ENCODE results near the gene KCNT1.

KCNT1 gene

GRCh38 chr9:135717410-135717809 is 15.4 kb downstream of the KCNT1 start:
- DNase-seq (ENCODE audit: low spot score): no peak
- in situ Hi-C loops (cut with MboI; ENCODE audit: low sequenced_read_pairs, unreplicated experiment): no loop called here
- no peak for TF ChIP-seq CTCF (IDR thresholded peaks at IDR 0.05; ENCODE audit: borderline replicate concordance, control extremely low read depth, extremely low read depth, insufficient read depth, missing control alignments)

GRCh38 chr9:135718616-135719015 is 16.6 kb downstream of the KCNT1 start:
- no peak for TF ChIP-seq CTCF (IDR thresholded peaks at IDR 0.05; ENCODE audit: borderline replicate concordance, control extremely low read depth, extremely low read depth, insufficient read depth, missing control alignments)
- in situ Hi-C loops (cut with MboI; ENCODE audit: low sequenced_read_pairs, unreplicated experiment): no loop called here
- DNase-seq (ENCODE audit: low spot score): no peak

- DNase-seq (ENCODE audit: low spot score): no peak
- in situ Hi-C loops (cut with MboI; ENCODE audit: low sequenced_read_pairs, unreplicated experiment): no loop called here
- TF ChIP-seq CTCF (IDR thresholded peaks at IDR 0.05; ENCODE audit: borderline replicate concordance, control extremely low read depth, extremely low read depth, insufficient read depth, missing control alignments): no peak
These were observed 17.5 kb downstream of the KCNT1 start for GRCh38 chr9:135719472-135719871.

GRCh38 chr9:135722365-135722764 is 20.4 kb downstream of the KCNT1 start:
- TF ChIP-seq CTCF (IDR thresholded peaks at IDR 0.05; ENCODE audit: borderline replicate concordance, control extremely low read depth, extremely low read depth, insufficient read depth, missing control alignments): no peak
- in situ Hi-C loops (cut with MboI; ENCODE audit: low sequenced_read_pairs, unreplicated experiment): no loop called here
- DNase-seq (ENCODE audit: low spot score): no peak

GRCh38 chr9:135724186-135724787 is 22.3 kb downstream of the KCNT1 start:
- in situ Hi-C loops (cut with MboI; ENCODE audit: low sequenced_read_pairs, unreplicated experiment): no loop called here
- TF ChIP-seq CTCF (IDR thresholded peaks at IDR 0.05; ENCODE audit: borderline replicate concordance, control extremely low read depth, extremely low read depth, insufficient read depth, missing control alignments): no peak
- no peak for DNase-seq (ENCODE audit: low spot score)

GRCh38 chr9:135726138-135726853 is 24.3 kb downstream of the KCNT1 start:
- no peak for TF ChIP-seq CTCF (IDR thresholded peaks at IDR 0.05; ENCODE audit: borderline replicate concordance, control extremely low read depth, extremely low read depth, insufficient read depth, missing control alignments)
- DNase-seq (ENCODE audit: low spot score): no peak
- in situ Hi-C loops (cut with MboI; ENCODE audit: low sequenced_read_pairs, unreplicated experiment): no loop called here

Data from GM13976 (cell line).